Kidney (tissue), 19 donors: ENCODE data around the gene GAGE12G. TPM values are rescaled to one million over a fixed set of nuclear protein-coding genes. Genes with fewer than 3 reads are reported as not detected.
"Not testable (repeated sequence)": the region's sequence is repeated elsewhere in the genome, so short reads cannot be mapped to it uniquely, and the experiment has no call there.

Experiments used
- DNase-seq, 5 donors: peaks; one replicate each; pipeline ENCODE4 v3.0.0-alpha.2; 2013 to 2020
- FAIRE-seq: peaks from 2 replicates; lab custom pipeline; 2012; peaks lifted over from hg19 to GRCh38; lab: Jason Lieb, UNC
- H3K27ac ChIP-seq, 2 donors: one replicate each; pipeline ENCODE4 v1.7.0; 2013; ENCODE audit warnings: low read depth in 2 of 2, low read length in 2 of 2, inconsistent platforms in 1 of 2
- H3K27me3 ChIP-seq: one replicate; pipeline ENCODE4 v1.7.1; 2013; ENCODE audit warnings: low read length, inconsistent platforms; ENCODE audit not compliant: control insufficient read depth, insufficient read depth
- H3K36me3 ChIP-seq, 3 donors: one replicate each; pipeline versions ENCODE4 v1.7.0 to v1.7.1; 2013; ENCODE audit warnings: low read length in 3 of 3, control low read depth in 1 of 3, inconsistent platforms in 1 of 3; ENCODE audit not compliant: insufficient read depth in 3 of 3, control insufficient read depth in 2 of 3
- H3K4me1 ChIP-seq, 3 donors: one replicate each; pipeline versions ENCODE4 v1.7.0 to v1.7.1; 2013; ENCODE audit warnings: low read length in 3 of 3, inconsistent platforms in 1 of 3, low read depth in 1 of 3; ENCODE audit not compliant: control insufficient read depth in 2 of 3, insufficient read depth in 2 of 3
- H3K4me3 ChIP-seq, 3 donors: one replicate each; pipeline versions ENCODE4 v1.7.0 to v1.8.1; 2013; ENCODE audit warnings: low read length in 3 of 3, control low read depth in 1 of 3, inconsistent platforms in 1 of 3
- H3K9ac ChIP-seq, 3 donors: one replicate each; pipeline versions ENCODE4 v1.7.0 to v1.7.1; 2013; ENCODE audit warnings: low read length in 3 of 3, control low read depth in 1 of 3, inconsistent platforms in 1 of 3
- H3K9me3 ChIP-seq, 3 donors: one replicate each; pipeline versions ENCODE4 v1.7.0 to v1.7.1; 2013; ENCODE audit warnings: low read length in 3 of 3, control low read depth in 1 of 3, inconsistent platforms in 1 of 3; ENCODE audit not compliant: control insufficient read depth in 2 of 3, insufficient read depth in 1 of 3
- intact Hi-C: fragments of 100-400 bp; cut with DNase I; formaldehyde crosslinking; loops from one replicate; pipeline ENCODE4 v1.11.1; 2022
- long read RNA-seq, 10 donors: library from polyadenylated mRNA in 1 of 10; unstranded in 1 of 10; transcript quantifications; one replicate each; pipeline ENCODE4 v2.0.0 and lab custom pipeline, GENCODE V29; 2021 to 2026
- polyA plus RNA-seq: library from polyadenylated mRNA; stranded (reverse); fragments of 350-450 nt; fragmentation: Illumina TruSeq; extraction: RNeasy Lipid Tissue Mini Kit (QIAGEN cat#74804); gene quantifications from one replicate; pipeline ENCODE4 v1.2.3, GENCODE V29; 2014; ENCODE audit warnings: low read depth, low replicate concordance; ENCODE audit not compliant: insufficient read depth
- total RNA-seq: library from RNA; stranded (reverse); fragmentation: NEBNext Ultra II Directional; extraction: Animal tissue kit (Norgen Biotek cat#: 25700); gene quantifications from one replicate; pipeline ENCODE4 v1.2.1, GENCODE V29; 2021
- donor health status: control.
- donor health status: control.
- donor health status: DM: yes; HTN: yes; CAD: no.
- donor health status: Normal renal cell carcinoma (clear cell type).

GAGE12G gene
- total RNA-seq = not detected
- not detected for polyA plus RNA-seq
- long read RNA-seq, donor 1 = 0 reads
- long read RNA-seq, donor 2 = 0 reads
- long read RNA-seq, donor 3 = 0 reads
- long read RNA-seq, donor 4 = 0 reads
- long read RNA-seq, donor 5 = 0 reads
- long read RNA-seq, donor 6 = 0 reads
- long read RNA-seq, donor 7 = 0 reads
- long read RNA-seq, donor 8 = 0 reads
- long read RNA-seq, donor 9 = 0 reads
- long read RNA-seq, donor 10 = 0 reads

- intact Hi-C loops, H3K27ac ChIP-seq, H3K27me3 ChIP-seq, H3K36me3 ChIP-seq, DNase-seq, H3K4me1 ChIP-seq, H3K9ac ChIP-seq, H3K9me3 ChIP-seq, H3K4me3 ChIP-seq, FAIRE-seq: not testable (repeated sequence)
Measured at GRCh38 chrX:49570100-49570499, at the start of gene GAGE12G. Gene GAGE12G (plus strand): TSS chrX:49570400. CDS start chrX:49571555, 1,155 bp downstream.

GRCh38 chrX:49531877-49532276 lies 38.3 kb upstream of the GAGE12G start, which contains the start of gene GAGE12C:
Gene GAGE12C (plus strand): TSS chrX:49532177. CDS start chrX:49533332, 1,155 bp downstream.
- H3K9me3 ChIP-seq, H3K27ac ChIP-seq, H3K4me1 ChIP-seq, H3K36me3 ChIP-seq, H3K4me3 ChIP-seq, FAIRE-seq, intact Hi-C loops, H3K27me3 ChIP-seq, DNase-seq, H3K9ac ChIP-seq: not testable (repeated sequence)

GRCh38 chrX:49541433-49541832 lies 28.8 kb upstream of the GAGE12G start, which contains the start of gene GAGE12D:
Gene GAGE12D (plus strand): TSS chrX:49541733. CDS start chrX:49542888, 1,155 bp downstream.
- H3K27ac ChIP-seq, intact Hi-C loops, H3K4me3 ChIP-seq, DNase-seq, H3K27me3 ChIP-seq, H3K9me3 ChIP-seq, H3K4me1 ChIP-seq, H3K36me3 ChIP-seq, H3K9ac ChIP-seq, FAIRE-seq: not testable (repeated sequence)

- H3K27me3 ChIP-seq, H3K9me3 ChIP-seq, intact Hi-C loops, FAIRE-seq, H3K4me3 ChIP-seq, H3K4me1 ChIP-seq, DNase-seq, H3K9ac ChIP-seq, H3K27ac ChIP-seq, H3K36me3 ChIP-seq: not testable (repeated sequence)
Measured at GRCh38 chrX:49550989-49551388, 19.2 kb upstream of the GAGE12G start, which contains the start of gene GAGE12E. Gene GAGE12E (plus strand): TSS chrX:49551289. CDS start chrX:49552444, 1,155 bp downstream.

- H3K36me3 ChIP-seq, FAIRE-seq, H3K27ac ChIP-seq, H3K9me3 ChIP-seq, DNase-seq, H3K27me3 ChIP-seq, H3K4me1 ChIP-seq, H3K9ac ChIP-seq, H3K4me3 ChIP-seq, intact Hi-C loops: not testable (repeated sequence)
Measured at GRCh38 chrX:49560542-49560941, 9.7 kb upstream of the GAGE12G start, which contains the start of gene GAGE12F. Gene GAGE12F (plus strand): TSS chrX:49560842. CDS start chrX:49561997, 1,155 bp downstream.

- FAIRE-seq, H3K9ac ChIP-seq, intact Hi-C loops, H3K9me3 ChIP-seq, H3K4me3 ChIP-seq, H3K36me3 ChIP-seq, H3K27ac ChIP-seq, H3K4me1 ChIP-seq, H3K27me3 ChIP-seq: not testable (repeated sequence)
- DNase-seq = peak in 1 of 5 donors; percentile 79
Measured at GRCh38 chrX:49568728-49569127, 1.5 kb upstream of the GAGE12G start.

- H3K9ac ChIP-seq, H3K9me3 ChIP-seq, H3K27ac ChIP-seq, intact Hi-C loops, H3K36me3 ChIP-seq, H3K4me3 ChIP-seq, H3K27me3 ChIP-seq, H3K4me1 ChIP-seq, FAIRE-seq: not testable (repeated sequence)
- DNase-seq = peak in 1 of 5 donors; percentile 60
Measured at GRCh38 chrX:49569152-49569551, 1.0 kb upstream of the GAGE12G start.

- H3K9me3 ChIP-seq, DNase-seq, H3K36me3 ChIP-seq, H3K27me3 ChIP-seq, H3K9ac ChIP-seq, H3K4me3 ChIP-seq, H3K4me1 ChIP-seq, H3K27ac ChIP-seq, FAIRE-seq, intact Hi-C loops: not testable (repeated sequence)
Measured at GRCh38 chrX:49579649-49580048, 9.4 kb downstream of the GAGE12G start, which contains the start of gene GAGE12H. Gene GAGE12H (plus strand): TSS chrX:49579949. CDS start chrX:49581104, 1,155 bp downstream.
